Mucosa of stomach (tissue), 1 donor: ENCODE data around the gene LHFPL3.

ENCODE experiments used
- H3K27me3 ChIP-seq: one replicate; pipeline ENCODE4 v1.7.0; 2013; ENCODE audit warnings: mild to moderate bottlenecking, low read length; ENCODE audit not compliant: control insufficient read depth, insufficient read depth
- H3K36me3 ChIP-seq: one replicate; pipeline ENCODE4 v1.7.0; 2013; ENCODE audit warnings: low read length; ENCODE audit not compliant: control insufficient read depth, insufficient read depth
- H3K4me1 ChIP-seq: one replicate; pipeline ENCODE4 v1.7.0; 2013; ENCODE audit warnings: mild to moderate bottlenecking, low read length; ENCODE audit not compliant: control insufficient read depth, insufficient read depth
- H3K4me3 ChIP-seq: one replicate; pipeline ENCODE4 v1.7.0; 2013; ENCODE audit warnings: low read length
- H3K9ac ChIP-seq: one replicate; pipeline ENCODE4 v1.7.0; 2013; ENCODE audit warnings: mild to moderate bottlenecking, low read length, moderate library complexity
- H3K9me3 ChIP-seq: one replicate; pipeline ENCODE4 v1.7.0; 2013; ENCODE audit warnings: mild to moderate bottlenecking, low read length, moderate library complexity; ENCODE audit not compliant: control insufficient read depth
- donor health status: Pancreatic carcinoma.

LHFPL3 gene

GRCh38 chr7:104382616-104383015 is 54.2 kb downstream of the LHFPL3 start:
- Histone ChIP-seq H3K4me1 (no peaks in the 10 kb centered on the region), H3K9ac (no peak overlapping the region), H3K4me3 (no peak overlapping the region), H3K36me3 (no peaks in the 10 kb centered on the region), H3K9me3 (no peaks in the 10 kb centered on the region), H3K27me3 (no peaks in the 10 kb centered on the region)

- Histone ChIP-seq H3K4me3 (no peak overlapping the region), H3K9ac (no peak overlapping the region), H3K27me3 (no peaks in the 10 kb centered on the region), H3K4me1 (no peaks in the 10 kb centered on the region), H3K9me3 (no peaks in the 10 kb centered on the region), H3K36me3 (no peaks in the 10 kb centered on the region)
These were observed 58.5 kb downstream of the LHFPL3 start for GRCh38 chr7:104386943-104387342.

- H3K36me3 ChIP-seq: no peaks in the 10 kb centered on the region
- H3K4me1 ChIP-seq: no peaks in the 10 kb centered on the region
- no peak overlapping the region for H3K9ac ChIP-seq
- no peaks in the 10 kb centered on the region for H3K27me3 ChIP-seq
- no peaks in the 10 kb centered on the region for H3K9me3 ChIP-seq
- no peak overlapping the region for H3K4me3 ChIP-seq
These were observed 59.8 kb downstream of the LHFPL3 start for GRCh38 chr7:104388222-104388621.

GRCh38 chr7:104395162-104395561 is 66.8 kb downstream of the LHFPL3 start:
- Histone ChIP-seq H3K4me1 (no peaks in the 10 kb centered on the region), H3K9me3 (no peaks in the 10 kb centered on the region), H3K27me3 (no peaks in the 10 kb centered on the region), H3K36me3 (no peaks in the 10 kb centered on the region), H3K4me3 (no peak overlapping the region), H3K9ac (no peak overlapping the region)

GRCh38 chr7:104397442-104397841 is 69.0 kb downstream of the LHFPL3 start:
- no peaks in the 10 kb centered on the region for H3K9me3 ChIP-seq
- H3K36me3 ChIP-seq: no peaks in the 10 kb centered on the region
- no peak overlapping the region for H3K9ac ChIP-seq
- H3K4me3 ChIP-seq: no peak overlapping the region
- H3K4me1 ChIP-seq: no peaks in the 10 kb centered on the region
- H3K27me3 ChIP-seq: no peaks in the 10 kb centered on the region

- Histone ChIP-seq H3K27me3 (no peaks in the 10 kb centered on the region), H3K4me1 (no peaks in the 10 kb centered on the region), H3K9ac (no peak overlapping the region), H3K9me3 (no peaks in the 10 kb centered on the region), H3K36me3 (no peaks in the 10 kb centered on the region), H3K4me3 (no peak overlapping the region)
These were observed 80.0 kb downstream of the LHFPL3 start for GRCh38 chr7:104408371-104408770.

GRCh38 chr7:104410742-104411141 is 82.3 kb downstream of the LHFPL3 start:
- Histone ChIP-seq H3K4me1 (no peaks in the 10 kb centered on the region), H3K9ac (no peak overlapping the region), H3K27me3 (no peaks in the 10 kb centered on the region), H3K9me3 (no peaks in the 10 kb centered on the region), H3K4me3 (no peak overlapping the region), H3K36me3 (no peaks in the 10 kb centered on the region)

GRCh38 chr7:104412911-104413310 is 84.5 kb downstream of the LHFPL3 start:
- no peaks in the 10 kb centered on the region for H3K4me1 ChIP-seq
- no peak overlapping the region for H3K4me3 ChIP-seq
- H3K27me3 ChIP-seq: no peaks in the 10 kb centered on the region
- H3K36me3 ChIP-seq: no peaks in the 10 kb centered on the region
- H3K9me3 ChIP-seq: no peaks in the 10 kb centered on the region
- H3K9ac ChIP-seq: no peak overlapping the region

- H3K27me3 ChIP-seq: no peaks in the 10 kb centered on the region
- H3K9me3 ChIP-seq: no peaks in the 10 kb centered on the region
- H3K9ac ChIP-seq: no peak overlapping the region
- H3K36me3 ChIP-seq: no peaks in the 10 kb centered on the region
- H3K4me1 ChIP-seq: no peaks in the 10 kb centered on the region
- no peak overlapping the region for H3K4me3 ChIP-seq
These were observed 85.8 kb downstream of the LHFPL3 start for GRCh38 chr7:104414216-104414615.

- no peaks in the 10 kb centered on the region for H3K36me3 ChIP-seq
- H3K4me3 ChIP-seq: no peak overlapping the region
- H3K9ac ChIP-seq: no peak overlapping the region
- H3K4me1 ChIP-seq: no peaks in the 10 kb centered on the region
- no peaks in the 10 kb centered on the region for H3K9me3 ChIP-seq
- H3K27me3 ChIP-seq: no peaks in the 10 kb centered on the region
These were observed 87.3 kb downstream of the LHFPL3 start for GRCh38 chr7:104415700-104416099.

GRCh38 chr7:104416866-104417393 is 88.5 kb downstream of the LHFPL3 start:
- no peak overlapping the region for H3K4me3 ChIP-seq
- no peaks in the 10 kb centered on the region for H3K9me3 ChIP-seq
- no peak overlapping the region for H3K9ac ChIP-seq

GRCh38 chr7:104431930-104432329 is 103.5 kb downstream of the LHFPL3 start:
- Histone ChIP-seq H3K36me3 (no peaks in the 10 kb centered on the region), H3K9ac (no peak overlapping the region), H3K4me3 (no peak overlapping the region), H3K9me3 (no peaks in the 10 kb centered on the region), H3K27me3 (no peaks in the 10 kb centered on the region), H3K4me1 (no peaks in the 10 kb centered on the region)

More at GRCh38 chr7:104416866-104417393, 88.5 kb downstream of the LHFPL3 start:
- H3K36me3 ChIP-seq: no peaks in the 10 kb centered on the region
- H3K4me1 ChIP-seq: no peaks in the 10 kb centered on the region
- no peaks in the 10 kb centered on the region for H3K27me3 ChIP-seq

GRCh38 chr7:104434129-104434528 is 105.7 kb downstream of the LHFPL3 start:
- no peaks in the 10 kb centered on the region for H3K9me3 ChIP-seq
- H3K27me3 ChIP-seq: no peaks in the 10 kb centered on the region
- no peak overlapping the region for H3K4me3 ChIP-seq
- no peak overlapping the region for H3K9ac ChIP-seq
- no peaks in the 10 kb centered on the region for H3K36me3 ChIP-seq
- no peaks in the 10 kb centered on the region for H3K4me1 ChIP-seq
